GM10266 (cell line): ENCODE measurements around the gene CAMTA1.

Experiments
- DNase-seq: peaks from one replicate; pipeline ENCODE4 v3.0.0; 2012; ENCODE audit errors: extremely low spot score
- CTCF ChIP-seq: IDR thresholded peaks from 2 replicates; pipeline ENCODE4 v1.5.1; 2012; ENCODE audit warnings: mild to moderate bottlenecking, low read depth; ENCODE audit not compliant: control insufficient read depth, insufficient read depth; ENCODE audit errors: missing control alignments

Gene CAMTA1

DNA sequence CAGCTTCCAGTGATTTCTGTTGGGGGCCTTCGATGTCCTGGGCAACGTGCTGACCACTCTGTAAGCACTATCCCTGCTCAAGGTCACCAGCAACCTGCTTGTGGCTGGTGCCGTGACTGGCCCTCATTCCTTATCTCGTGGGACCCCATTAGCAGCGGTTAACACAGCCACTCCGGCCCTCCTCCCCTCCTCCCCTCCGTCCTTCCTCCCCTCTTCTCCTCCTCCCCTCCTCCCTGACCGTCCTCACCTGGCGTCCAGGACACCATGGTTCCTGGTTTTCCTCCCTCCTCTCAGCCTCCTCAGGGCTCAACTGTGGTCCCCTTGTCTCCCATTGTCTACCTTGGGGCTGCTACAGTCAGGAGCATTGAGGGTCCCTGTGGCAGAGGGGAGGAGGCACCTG lies 157.7 kb downstream of the CAMTA1 start:
- DNase-seq = no peak
- TF ChIP-seq CTCF = no peak

GRCh38 chr1:6944434-6944833 lies 159.2 kb downstream of the CAMTA1 start:
- TF ChIP-seq CTCF = no peak
- DNase-seq = no peak

GRCh38 chr1:6947952-6948351 lies 162.7 kb downstream of the CAMTA1 start:
- no peak for TF ChIP-seq CTCF
- DNase-seq = no peak

DNA sequence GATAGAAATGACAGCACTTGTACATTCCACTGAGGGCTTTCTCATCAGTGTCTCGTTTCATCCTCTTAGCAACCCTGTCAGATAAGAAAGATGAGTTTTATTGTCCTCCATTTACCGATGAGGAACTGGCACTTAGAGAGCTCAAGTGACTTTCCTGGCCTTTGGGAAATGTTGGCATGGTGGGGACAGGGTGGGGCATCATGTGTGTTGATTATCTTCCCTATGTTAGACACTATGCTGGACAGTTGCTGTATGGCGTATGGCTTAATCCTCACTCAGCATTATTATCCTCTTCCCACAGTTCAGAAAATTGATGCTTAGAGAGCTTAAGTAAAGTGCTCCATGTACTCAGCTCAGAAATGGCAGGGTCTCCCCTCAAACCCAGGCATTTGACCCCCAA lies 163.2 kb downstream of the CAMTA1 start:
- no peak for TF ChIP-seq CTCF
- no peak for DNase-seq

- no peak for TF ChIP-seq CTCF
- DNase-seq = no peak
These were observed 163.6 kb downstream of the CAMTA1 start for GRCh38 chr1:6948861-6949260.

DNA sequence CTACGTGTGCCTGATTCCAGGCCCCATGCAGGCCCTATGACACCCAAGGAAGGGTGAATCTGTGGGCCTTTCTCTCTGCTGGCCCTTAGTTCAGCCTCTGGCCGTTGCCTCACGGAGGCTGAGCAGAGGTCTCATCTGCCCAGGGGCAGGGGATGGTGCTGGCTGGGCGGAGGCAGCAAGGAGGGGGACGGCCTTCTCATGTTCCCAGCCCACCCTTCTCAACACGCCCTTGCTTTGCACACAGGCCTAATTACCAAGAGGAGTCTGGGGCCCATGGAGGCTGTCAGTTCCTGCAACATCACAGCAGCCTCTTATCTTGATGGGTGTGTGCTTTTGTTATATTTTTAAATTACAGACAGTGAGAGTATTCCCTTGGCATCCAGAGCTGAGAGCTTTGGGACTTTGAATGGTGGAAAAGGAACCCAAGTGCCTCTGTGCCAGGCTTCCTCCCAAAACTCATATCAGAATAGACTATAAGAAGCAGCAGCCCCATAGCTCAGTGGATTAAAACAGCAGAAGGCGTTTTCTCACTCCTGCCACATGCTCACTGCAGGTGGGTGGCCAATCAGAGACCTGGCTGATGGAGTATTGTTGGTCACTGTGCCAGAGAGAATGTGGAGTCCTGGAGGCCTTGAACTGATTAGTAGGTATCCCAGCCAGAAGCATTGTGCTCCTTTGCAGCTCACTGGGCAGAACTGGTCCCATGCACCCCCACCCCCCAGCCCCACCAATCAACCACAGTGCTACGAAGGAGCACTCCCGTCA lies 164.9 kb downstream of the CAMTA1 start:
- no peak for DNase-seq
- TF ChIP-seq CTCF = no peak

GRCh38 chr1:6951536-6951935 lies 166.3 kb downstream of the CAMTA1 start:
- no peak for DNase-seq
- no peak for TF ChIP-seq CTCF
